Bronchial epithelial cell (primary cell): ENCODE measurements around the gene PATE3. TPM values are rescaled to one million over a fixed set of nuclear protein-coding genes. Genes with fewer than 3 reads are reported as not detected.

Experiments
- DNase-seq: peaks from one replicate; pipeline ENCODE4 v3.0.0-alpha.2; 2010; ENCODE audit warnings: low read depth
- FAIRE-seq: peaks from 2 replicates; lab custom pipeline; 2011; peaks lifted over from hg19 to GRCh38; lab: Jason Lieb, UNC
- H3K27me3 ChIP-seq: 2 replicates; pipeline ENCODE4 v1.5.1; 2011; ENCODE audit warnings: low read length; ENCODE audit not compliant: control insufficient read depth, insufficient read depth
- H3K36me3 ChIP-seq: 2 replicates; pipeline ENCODE4 v1.5.1; 2011; ENCODE audit warnings: low read length; ENCODE audit not compliant: control insufficient read depth, insufficient read depth
- H3K4me3 ChIP-seq: 2 replicates; pipeline ENCODE4 v1.5.1; 2011; ENCODE audit warnings: mild to moderate bottlenecking, low read depth, low read length, control low read depth
- CTCF ChIP-seq: IDR thresholded peaks from 2 replicates; pipeline ENCODE4 v1.5.1; 2011; ENCODE audit warnings: mild to moderate bottlenecking, moderate library complexity, low read length, control low read depth, inconsistent platforms; ENCODE audit not compliant: insufficient read depth, severe bottlenecking
- total RNA-seq: library from RNA; depleted of rRNA; stranded (reverse); fragments of >200 nt; gene quantifications from 2 replicates; pipeline ENCODE4 v1.2.1, GENCODE V29; 2014

PATE3 gene
- total RNA-seq, 1 donor from 2014 or later, result not detected

DNA sequence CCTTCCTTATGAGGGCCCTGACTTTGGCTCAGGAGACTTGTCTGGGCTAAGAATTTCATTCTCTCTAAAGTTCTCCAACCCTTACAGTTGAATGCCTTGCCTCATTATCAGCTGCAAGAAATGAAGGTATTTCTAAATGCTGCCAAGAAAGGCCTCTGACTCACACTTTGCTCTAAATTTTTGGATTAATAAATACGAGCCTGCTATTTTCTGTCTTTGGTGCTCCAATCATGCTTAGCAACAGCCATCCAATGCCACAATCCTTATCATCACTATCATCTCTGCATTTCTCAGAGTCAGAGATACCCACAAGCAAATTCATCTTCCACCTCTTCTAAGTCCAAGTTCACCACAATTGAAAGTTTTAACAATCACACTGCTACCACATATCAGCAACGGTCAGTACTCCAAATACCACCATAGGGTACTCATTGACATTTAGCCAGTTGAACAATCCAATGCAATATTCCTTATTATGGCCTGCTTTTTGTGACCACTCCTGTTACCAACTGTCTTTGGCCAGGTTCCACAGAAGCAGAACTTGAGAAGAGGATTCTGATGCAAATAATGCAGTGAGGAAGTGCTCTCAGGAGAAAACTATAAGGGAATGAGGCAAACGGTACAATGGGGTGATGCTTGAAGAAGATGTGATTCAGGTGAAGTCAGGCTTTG lies 15.0 kb upstream of the PATE3 start:
- peak; percentile 40 for DNase-seq

GRCh38 chr11:125773516-125773915 lies 14.4 kb upstream of the PATE3 start:
- no peak for TF ChIP-seq CTCF
- no peaks in the 10 kb centered on the region for H3K27me3 ChIP-seq
- H3K36me3 ChIP-seq, result no peaks in the 10 kb centered on the region
- DNase-seq (no peak), FAIRE-seq (no peak)
- H3K4me3 ChIP-seq, result no peak overlapping the region

More for the DNA sequence above, 15.0 kb upstream of the PATE3 start:
- H3K27me3 ChIP-seq, result no peaks in the 10 kb centered on the region
- no peak for TF ChIP-seq CTCF
- no peaks in the 10 kb centered on the region for H3K36me3 ChIP-seq
- FAIRE-seq, result no peak
- no peak overlapping the region for H3K4me3 ChIP-seq

DNA sequence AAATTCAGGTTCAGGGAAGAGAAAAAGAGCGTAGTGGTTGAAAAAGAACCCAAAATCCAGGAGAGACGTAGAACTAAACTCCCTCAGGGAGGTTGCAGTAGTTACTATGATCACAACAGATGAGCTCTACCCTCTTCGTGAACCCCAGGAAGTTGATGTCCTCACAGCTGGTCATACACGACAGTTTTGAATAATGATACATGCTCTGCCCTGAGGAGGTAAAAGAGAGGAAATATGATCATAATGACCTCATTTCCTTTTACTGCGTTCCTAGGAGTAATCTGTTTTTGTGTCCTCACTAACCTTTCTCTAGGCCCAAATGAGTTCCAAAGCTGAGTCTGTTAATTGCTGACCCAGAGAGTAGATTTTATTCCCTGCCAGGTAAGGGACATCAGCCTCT lies 10.6 kb upstream of the PATE3 start:
- no peaks in the 10 kb centered on the region for H3K36me3 ChIP-seq
- DNase-seq (peak; percentile 69), FAIRE-seq (no peak)
- no peak overlapping the region for H3K4me3 ChIP-seq
- no peak for TF ChIP-seq CTCF
- H3K27me3 ChIP-seq, result no peaks in the 10 kb centered on the region

GRCh38 chr11:125778728-125779127 lies 9.2 kb upstream of the PATE3 start, which contains the start of gene PATE2:
PATE2 (minus strand) TSS chr11:125778828; CDS start chr11:125778773, 55 bp downstream.
- no peak for TF ChIP-seq CTCF

GRCh38 chr11:125784678-125785077 lies 3.2 kb upstream of the PATE3 start:
- Histone ChIP-seq H3K27me3 (no peaks in the 10 kb centered on the region), H3K36me3 (no peaks in the 10 kb centered on the region), H3K4me3 (no peak overlapping the region)
- TF ChIP-seq CTCF, result no peak
- FAIRE-seq (no peak), DNase-seq (no peak)

More at GRCh38 chr11:125778728-125779127, 9.2 kb upstream of the PATE3 start, which contains the start of gene PATE2:
- Histone ChIP-seq H3K36me3 (no peaks in the 10 kb centered on the region), H3K27me3 (no peaks in the 10 kb centered on the region), H3K4me3 (no peak within 1 kb of the TSS)
- no peak for FAIRE-seq
- no peak for DNase-seq
